ENCODE data around the gene KDM3A.

The KDM3A gene

DNA sequence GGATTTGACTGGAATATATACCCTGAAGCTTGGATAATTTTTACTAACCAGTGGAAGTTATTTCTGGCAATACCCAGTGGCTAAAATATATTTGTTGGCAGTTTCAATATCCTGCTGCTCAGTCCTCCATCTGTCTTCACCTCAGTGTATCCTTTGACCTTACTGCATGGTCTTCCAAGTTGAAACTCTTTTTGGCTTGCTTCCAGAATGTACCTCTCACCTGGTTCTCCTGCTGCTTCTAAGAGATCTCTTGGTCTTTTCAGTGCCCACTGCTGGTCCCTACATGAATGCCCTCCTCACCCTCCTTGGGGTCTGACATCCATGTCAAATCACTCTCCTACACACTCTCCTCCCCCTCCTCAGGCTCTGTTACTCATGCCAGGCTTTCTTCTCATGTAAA lies 4.8 kb upstream of the KDM3A start:
- H3K9ac ChIP-seq (ENCODE audit: low read length), result no peak overlapping the region
- peaks cover 31% of the 10 kb centered on the region for H3K9me3 ChIP-seq (ENCODE audit: control insufficient read depth, low read length)
- no peak for DNase-seq (ENCODE audit: low read depth)
- H3K4me1 ChIP-seq (ENCODE audit: control insufficient read depth, insufficient read depth, low read length), result peaks cover 3% of the 10 kb centered on the region
- H3K4me3 ChIP-seq (ENCODE audit: low read length), result no peak overlapping the region
- no peaks in the 10 kb centered on the region for H3K36me3 ChIP-seq (ENCODE audit: control insufficient read depth, insufficient read depth, low read length, severe bottlenecking)
- H3K27me3 ChIP-seq (replicated peaks; ENCODE audit: control insufficient read depth, insufficient read depth, low read length), result no peaks in the 10 kb centered on the region

DNA sequence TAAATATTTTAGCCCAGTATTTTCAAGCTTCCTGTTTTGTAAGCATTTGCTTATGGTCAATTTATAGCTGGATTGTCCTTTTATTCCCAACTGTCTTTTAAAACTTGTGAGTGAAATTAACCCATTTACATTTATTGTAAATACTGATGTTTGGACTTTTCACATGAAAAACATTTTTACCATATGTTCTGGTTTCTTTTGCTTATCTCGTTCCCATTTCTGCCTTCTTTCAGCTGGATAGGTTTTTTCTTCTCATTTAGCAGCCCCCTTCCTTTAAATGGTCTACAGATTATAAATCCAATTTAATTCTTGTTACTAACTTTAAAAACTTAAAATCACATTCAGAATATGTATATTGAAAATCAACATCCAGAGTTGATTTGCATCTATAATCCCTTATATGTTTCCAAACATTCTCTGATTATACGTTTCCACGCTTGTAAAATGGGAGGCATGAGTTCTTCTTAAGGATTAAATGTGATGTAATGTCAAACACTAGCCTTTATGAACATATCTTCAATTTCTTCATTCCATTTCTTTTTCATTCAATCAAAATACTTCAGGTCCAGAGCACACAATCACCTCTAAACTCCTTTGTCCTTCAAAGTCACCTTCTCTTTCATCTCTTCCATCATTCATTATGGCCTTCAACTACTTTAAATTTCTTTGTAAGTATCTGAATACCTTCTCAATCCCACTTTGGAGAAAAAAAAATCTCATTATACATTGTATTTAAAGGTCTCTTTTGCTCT lies 1.1 kb upstream of the KDM3A start:
- Histone ChIP-seq H3K4me3 (ENCODE audit: low read length) (peak overlapping the region; percentile 88), H3K9ac (ENCODE audit: low read length) (no peak overlapping the region), H3K36me3 (ENCODE audit: control insufficient read depth, insufficient read depth, low read length, severe bottlenecking) (no peaks in the 10 kb centered on the region), H3K27me3 (replicated peaks; ENCODE audit: control insufficient read depth, insufficient read depth, low read length) (no peaks in the 10 kb centered on the region), H3K4me1 (ENCODE audit: control insufficient read depth, insufficient read depth, low read length) (peaks cover 20% of the 10 kb centered on the region), H3K9me3 (ENCODE audit: control insufficient read depth, low read length) (peaks cover 31% of the 10 kb centered on the region)
- DNase-seq (ENCODE audit: low read depth), result no peak

DNA sequence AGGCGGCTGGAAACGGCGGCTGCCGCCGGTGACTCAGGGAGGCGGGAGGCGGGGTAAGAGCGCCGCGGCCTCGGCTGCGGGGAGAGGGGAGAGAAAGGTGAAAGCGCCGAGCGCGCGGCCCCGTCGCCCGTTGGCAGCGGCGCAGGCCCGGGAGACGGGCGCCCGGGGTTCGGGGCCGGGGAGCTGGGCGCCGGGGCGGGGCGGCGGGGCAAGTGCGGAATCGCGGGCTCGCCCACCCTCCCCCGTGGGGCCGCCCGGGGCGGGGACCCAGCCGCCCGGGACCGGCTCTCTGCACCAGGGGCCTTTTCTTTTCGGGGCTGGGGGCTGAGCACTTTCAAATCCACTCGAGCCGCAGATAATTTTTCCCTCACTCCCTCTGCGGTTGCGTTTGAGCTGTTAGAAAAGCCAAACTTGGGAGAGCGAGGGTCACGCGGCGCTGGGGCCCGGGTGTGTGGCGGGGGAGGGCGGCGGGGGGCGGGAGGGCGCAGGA lies 266 bp downstream of the KDM3A start:
- Histone ChIP-seq H3K9me3 (ENCODE audit: control insufficient read depth, low read length) (peaks cover 31% of the 10 kb centered on the region), H3K4me1 (ENCODE audit: control insufficient read depth, insufficient read depth, low read length) (peaks cover 16% of the 10 kb centered on the region), H3K36me3 (ENCODE audit: control insufficient read depth, insufficient read depth, low read length, severe bottlenecking) (no peaks in the 10 kb centered on the region), H3K9ac (ENCODE audit: low read length) (peak overlapping the region; percentile 78), H3K4me3 (ENCODE audit: low read length) (peak overlapping the region; percentile 88), H3K27me3 (replicated peaks; ENCODE audit: control insufficient read depth, insufficient read depth, low read length) (no peaks in the 10 kb centered on the region)
- DNase-seq (ENCODE audit: low read depth), result no peak

DNA sequence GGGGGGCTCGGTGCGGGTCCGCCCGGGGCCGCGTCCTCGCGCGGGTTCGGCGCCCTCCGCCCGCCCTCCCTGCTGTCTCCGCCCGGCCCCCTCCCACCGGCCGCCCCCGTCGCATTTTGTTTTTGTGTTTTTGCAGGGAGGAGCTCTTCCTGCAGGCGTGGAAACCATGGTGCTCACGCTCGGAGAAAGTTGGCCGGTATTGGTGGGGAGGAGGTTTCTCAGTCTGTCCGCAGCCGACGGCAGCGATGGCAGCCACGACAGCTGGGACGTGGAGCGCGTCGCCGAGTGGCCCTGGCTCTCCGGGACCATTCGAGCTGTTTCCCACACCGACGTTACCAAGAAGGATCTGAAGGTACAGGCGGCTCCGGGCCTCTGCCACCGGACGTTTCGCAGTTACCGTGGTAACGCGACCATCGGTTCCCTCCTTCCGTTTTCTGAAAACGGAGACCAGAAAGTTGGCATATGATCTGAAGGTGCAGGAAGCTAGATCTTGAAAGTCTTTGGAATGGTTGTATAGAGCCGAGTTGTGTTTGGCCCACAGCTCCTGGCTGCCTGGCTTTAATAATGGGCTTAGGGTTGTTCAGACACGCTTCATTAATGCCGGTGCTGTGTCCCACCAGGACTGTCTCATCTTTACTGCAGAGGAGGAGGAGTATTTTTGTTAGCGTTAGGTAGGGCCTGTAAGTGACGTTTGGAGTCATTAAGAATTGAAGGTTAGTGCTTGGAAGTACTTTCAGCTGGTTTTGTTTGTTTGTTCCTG lies 891 bp downstream of the KDM3A start:
- Histone ChIP-seq H3K27me3 (replicated peaks; ENCODE audit: control insufficient read depth, insufficient read depth, low read length) (no peaks in the 10 kb centered on the region), H3K4me3 (ENCODE audit: low read length) (peak overlapping the region; percentile 88)

DNA sequence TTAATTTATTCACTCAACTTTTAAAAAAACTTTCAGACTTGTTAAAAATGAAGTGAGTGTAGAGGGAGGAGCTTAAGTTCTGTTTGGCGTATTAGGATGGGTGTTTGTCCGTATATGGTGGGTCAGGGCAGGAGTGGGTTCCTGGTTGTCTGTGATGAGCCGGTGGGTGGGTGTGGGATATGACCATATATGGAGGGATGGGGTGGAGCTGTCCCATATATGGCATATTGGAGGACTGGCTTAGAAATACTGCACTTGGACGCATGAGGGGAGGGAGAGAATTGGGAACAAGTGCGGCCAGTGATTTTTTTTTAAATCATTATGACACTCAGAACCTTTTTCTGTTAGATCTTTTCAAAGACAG lies 1.5 kb downstream of the KDM3A start:
- peak overlapping the region; percentile 88 for H3K4me3 ChIP-seq (ENCODE audit: low read length)
- DNase-seq (ENCODE audit: low read depth), result peak; percentile 95
- H3K9me3 ChIP-seq (ENCODE audit: control insufficient read depth, low read length), result peaks cover 27% of the 10 kb centered on the region

More for the DNA sequence above, 891 bp downstream of the KDM3A start:
- DNase-seq (ENCODE audit: low read depth), result peak; percentile 74
- peak overlapping the region; percentile 88 for H3K9ac ChIP-seq (ENCODE audit: low read length)
- peaks cover 16% of the 10 kb centered on the region for H3K4me1 ChIP-seq (ENCODE audit: control insufficient read depth, insufficient read depth, low read length)
- peaks cover 2% of the 10 kb centered on the region for H3K36me3 ChIP-seq (ENCODE audit: control insufficient read depth, insufficient read depth, low read length, severe bottlenecking)
- peaks cover 31% of the 10 kb centered on the region for H3K9me3 ChIP-seq (ENCODE audit: control insufficient read depth, low read length)

DNA sequence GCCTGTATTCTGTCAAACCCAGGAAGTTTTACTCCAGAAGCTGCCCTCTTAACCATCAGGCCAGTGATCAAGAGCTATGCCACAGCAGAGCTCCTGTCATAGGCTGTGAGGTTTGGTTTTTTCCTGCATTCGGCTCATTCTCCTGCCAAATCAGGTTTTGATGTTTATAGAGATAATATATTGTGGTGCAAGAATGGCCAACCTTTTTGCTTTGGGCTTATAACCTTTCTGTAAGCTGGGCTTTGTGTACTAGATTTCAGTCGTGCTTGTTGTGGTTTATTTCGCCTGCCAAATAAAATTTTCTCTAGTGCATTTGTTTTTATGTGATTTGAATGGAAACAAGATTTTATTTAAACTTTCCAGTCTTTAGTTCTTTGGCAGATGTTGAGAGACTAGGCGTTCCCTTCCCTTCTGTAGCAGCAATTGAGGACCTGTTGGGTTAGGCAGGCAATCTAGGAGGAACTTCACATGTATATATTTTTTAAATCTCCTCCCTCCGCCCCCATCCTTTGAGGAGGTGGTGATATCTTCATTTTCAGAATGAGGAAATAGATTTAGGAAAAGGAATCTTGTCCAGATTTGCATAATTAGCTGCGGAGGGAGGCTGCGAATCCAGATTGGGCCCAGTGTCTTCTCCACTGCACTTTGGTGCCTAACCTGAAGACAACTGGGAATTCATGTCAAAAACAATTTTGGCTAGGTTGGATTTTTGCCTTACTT lies 2.6 kb downstream of the KDM3A start:
- Histone ChIP-seq H3K36me3 (ENCODE audit: control insufficient read depth, insufficient read depth, low read length, severe bottlenecking) (peaks cover 15% of the 10 kb centered on the region), H3K27me3 (replicated peaks; ENCODE audit: control insufficient read depth, insufficient read depth, low read length) (no peaks in the 10 kb centered on the region), H3K9ac (ENCODE audit: low read length) (no peak overlapping the region), H3K4me3 (ENCODE audit: low read length) (peak overlapping the region; percentile 88), H3K4me1 (ENCODE audit: control insufficient read depth, insufficient read depth, low read length) (peaks cover 16% of the 10 kb centered on the region), H3K9me3 (ENCODE audit: control insufficient read depth, low read length) (peaks cover 16% of the 10 kb centered on the region)
- DNase-seq (ENCODE audit: low read depth), result no peak

More for the DNA sequence above, 1.5 kb downstream of the KDM3A start:
- peaks cover 8% of the 10 kb centered on the region for H3K36me3 ChIP-seq (ENCODE audit: control insufficient read depth, insufficient read depth, low read length, severe bottlenecking)
- no peaks in the 10 kb centered on the region for H3K27me3 ChIP-seq (replicated peaks; ENCODE audit: control insufficient read depth, insufficient read depth, low read length)
- H3K4me1 ChIP-seq (ENCODE audit: control insufficient read depth, insufficient read depth, low read length), result peaks cover 16% of the 10 kb centered on the region
- H3K9ac ChIP-seq (ENCODE audit: low read length), result peak overlapping the region; percentile 88

DNA sequence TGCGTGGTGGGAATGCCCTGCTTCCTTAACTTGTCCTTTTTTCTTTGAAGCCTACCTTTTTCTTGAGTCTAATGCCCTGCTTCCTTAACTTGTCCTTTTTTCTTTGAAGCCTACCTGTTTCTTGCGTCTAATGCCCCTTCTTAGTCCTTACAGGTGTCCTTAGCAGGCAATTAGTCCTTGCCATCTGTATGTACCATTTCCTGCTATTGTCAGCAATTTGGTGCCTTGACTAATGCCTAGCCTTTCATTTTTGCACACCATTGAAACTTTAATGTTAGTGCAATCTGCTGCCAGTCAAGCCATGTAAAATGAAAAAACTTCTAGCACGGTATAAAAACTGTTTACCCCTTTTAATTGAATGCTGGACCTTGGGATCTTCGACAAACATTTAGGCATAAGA lies 4.3 kb downstream of the KDM3A start:
- H3K4me3 ChIP-seq (ENCODE audit: low read length), result no peak overlapping the region
- H3K36me3 ChIP-seq (ENCODE audit: control insufficient read depth, insufficient read depth, low read length, severe bottlenecking), result peaks cover 30% of the 10 kb centered on the region
- no peaks in the 10 kb centered on the region for H3K9me3 ChIP-seq (ENCODE audit: control insufficient read depth, low read length)
- DNase-seq (ENCODE audit: low read depth), result no peak
- H3K9ac ChIP-seq (ENCODE audit: low read length), result no peak overlapping the region
- no peaks in the 10 kb centered on the region for H3K27me3 ChIP-seq (replicated peaks; ENCODE audit: control insufficient read depth, insufficient read depth, low read length)
- H3K4me1 ChIP-seq (ENCODE audit: control insufficient read depth, insufficient read depth, low read length), result peaks cover 16% of the 10 kb centered on the region

DNA sequence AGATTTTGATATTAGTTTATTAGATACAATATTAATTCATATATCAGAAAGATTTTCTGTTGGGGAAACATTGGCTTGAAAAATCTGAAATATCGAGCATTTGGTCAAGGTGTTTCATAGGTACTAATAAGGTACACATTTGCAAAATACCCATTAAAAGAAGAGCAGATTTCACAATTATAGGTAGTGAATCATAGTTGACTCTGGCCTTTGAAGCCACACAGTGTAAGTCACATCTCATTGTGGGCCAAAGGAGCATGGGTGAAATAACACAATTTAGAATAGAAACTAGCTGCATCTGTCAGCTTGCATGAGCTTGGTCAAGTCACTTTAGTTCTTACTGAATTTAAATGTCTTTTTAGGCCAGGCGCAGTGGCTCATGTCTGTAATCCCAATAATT lies 4.9 kb downstream of the KDM3A start:
- Histone ChIP-seq H3K27me3 (replicated peaks; ENCODE audit: control insufficient read depth, insufficient read depth, low read length) (no peaks in the 10 kb centered on the region), H3K36me3 (ENCODE audit: control insufficient read depth, insufficient read depth, low read length, severe bottlenecking) (peaks cover 36% of the 10 kb centered on the region), H3K4me1 (ENCODE audit: control insufficient read depth, insufficient read depth, low read length) (peaks cover 16% of the 10 kb centered on the region), H3K4me3 (ENCODE audit: low read length) (no peak overlapping the region), H3K9me3 (ENCODE audit: control insufficient read depth, low read length) (no peaks in the 10 kb centered on the region), H3K9ac (ENCODE audit: low read length) (no peak overlapping the region)
- no peak for DNase-seq (ENCODE audit: low read depth)

DNA sequence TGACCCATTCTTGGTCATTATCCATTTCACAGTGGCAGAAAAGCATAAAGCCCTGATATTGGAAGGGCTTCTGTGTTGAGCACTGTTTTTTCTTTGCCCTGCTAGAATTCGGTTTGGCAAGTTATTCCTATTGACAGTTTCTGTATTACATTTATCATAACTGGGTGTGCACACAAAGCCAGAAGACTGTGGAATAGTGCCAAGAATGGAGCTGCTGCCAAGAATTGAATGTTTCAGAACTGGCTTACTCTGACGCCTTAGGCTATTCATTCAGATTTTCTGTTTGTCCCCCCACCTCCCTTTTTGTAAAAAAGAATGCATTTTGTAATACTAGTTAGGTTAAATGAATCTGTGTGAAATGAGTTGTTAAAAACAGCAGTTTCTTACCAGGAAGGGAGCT lies 12.7 kb downstream of the KDM3A start:
- Histone ChIP-seq H3K36me3 (ENCODE audit: control insufficient read depth, insufficient read depth, low read length, severe bottlenecking) (peaks cover 87% of the 10 kb centered on the region), H3K9ac (ENCODE audit: low read length) (no peak overlapping the region), H3K4me1 (ENCODE audit: control insufficient read depth, insufficient read depth, low read length) (peaks cover 21% of the 10 kb centered on the region), H3K27me3 (replicated peaks; ENCODE audit: control insufficient read depth, insufficient read depth, low read length) (no peaks in the 10 kb centered on the region), H3K4me3 (ENCODE audit: low read length) (peak overlapping the region; percentile 23), H3K9me3 (ENCODE audit: control insufficient read depth, low read length) (no peaks in the 10 kb centered on the region)
- peak; percentile 97 for DNase-seq (ENCODE audit: low read depth)

DNA sequence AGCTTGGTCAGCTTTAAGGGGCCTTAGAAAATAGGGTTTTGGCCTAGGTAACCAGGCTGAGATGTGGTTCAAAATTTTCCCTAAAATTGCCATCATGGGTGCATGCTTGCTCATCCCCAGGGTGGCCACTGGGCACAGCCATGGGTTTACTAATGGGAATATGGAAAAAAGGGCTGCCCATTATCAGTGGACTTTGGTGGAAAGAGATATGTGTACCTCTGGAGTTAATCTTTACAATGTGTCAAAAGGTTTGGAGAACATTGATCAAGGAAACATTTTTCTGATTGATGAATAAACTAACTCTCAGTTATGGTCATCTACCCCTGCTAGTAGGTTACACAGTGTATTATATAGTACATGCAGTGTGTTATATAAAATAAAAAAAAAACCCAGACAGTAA lies 13.1 kb downstream of the KDM3A start:
- H3K36me3 ChIP-seq (ENCODE audit: control insufficient read depth, insufficient read depth, low read length, severe bottlenecking), result peaks cover 87% of the 10 kb centered on the region
- no peak for DNase-seq (ENCODE audit: low read depth)

DNA sequence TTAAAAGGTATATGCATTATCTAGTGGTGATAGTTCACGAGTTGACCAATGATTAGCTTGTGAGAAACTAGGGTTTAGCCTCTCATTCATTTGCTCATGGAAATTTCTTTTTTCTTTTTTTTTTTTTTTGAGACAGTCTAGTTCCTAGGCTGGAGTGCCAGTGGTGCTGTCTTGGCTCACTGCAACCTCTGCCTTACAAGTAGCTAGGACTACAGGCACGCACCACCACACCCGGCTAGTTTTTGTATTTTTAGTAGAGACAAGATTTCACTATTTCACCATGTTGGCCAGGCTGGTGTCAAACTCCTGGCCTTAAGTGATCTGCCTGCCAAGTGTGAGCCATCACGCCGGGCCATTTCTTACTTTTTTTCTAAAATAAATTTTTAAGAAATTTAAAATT lies 14.0 kb downstream of the KDM3A start:
- Histone ChIP-seq H3K9me3 (ENCODE audit: control insufficient read depth, low read length) (no peaks in the 10 kb centered on the region), H3K9ac (ENCODE audit: low read length) (no peak overlapping the region), H3K27me3 (replicated peaks; ENCODE audit: control insufficient read depth, insufficient read depth, low read length) (no peaks in the 10 kb centered on the region), H3K4me3 (ENCODE audit: low read length) (no peak overlapping the region), H3K4me1 (ENCODE audit: control insufficient read depth, insufficient read depth, low read length) (peaks cover 21% of the 10 kb centered on the region), H3K36me3 (ENCODE audit: control insufficient read depth, insufficient read depth, low read length, severe bottlenecking) (peaks cover 87% of the 10 kb centered on the region)
- no peak for DNase-seq (ENCODE audit: low read depth)

More for the DNA sequence above, 13.1 kb downstream of the KDM3A start:
- H3K4me3 ChIP-seq (ENCODE audit: low read length), result peak overlapping the region; percentile 23
- no peaks in the 10 kb centered on the region for H3K27me3 ChIP-seq (replicated peaks; ENCODE audit: control insufficient read depth, insufficient read depth, low read length)
- H3K9me3 ChIP-seq (ENCODE audit: control insufficient read depth, low read length), result no peaks in the 10 kb centered on the region
- H3K9ac ChIP-seq (ENCODE audit: low read length), result no peak overlapping the region
- peaks cover 21% of the 10 kb centered on the region for H3K4me1 ChIP-seq (ENCODE audit: control insufficient read depth, insufficient read depth, low read length)

Data from adipocyte (in vitro differentiated cells).